Right lobe of liver (tissue), 6 donors: ENCODE data around the gene CLRN3. TPM values are rescaled to one million over a fixed set of nuclear protein-coding genes. Genes with fewer than 3 reads are reported as not detected.
A peak's percentile ranks its signal among the peaks of the same experiment; 100 is the strongest.

Experiments used
- ATAC-seq, 4 donors: fragments of 200-7000 bp; cut with Tn5 transposase; one replicate each; pipeline ENCODE4 v1.9.1; 2020; ENCODE audit warnings: mild to moderate bottlenecking in 4 of 4, moderate library complexity in 4 of 4
- DNase-seq, 3 donors: peaks; one replicate each; pipeline ENCODE4 v3.0.0-alpha.2; 2020
- H3K27ac ChIP-seq, 3 donors: fragments of 200-600 bp; one replicate each; pipeline ENCODE4 v1.8.0; 2022
- H3K27me3 ChIP-seq, 2 donors: fragments of 200-600 bp; one replicate each; pipeline ENCODE4 v1.8.0; 2022
- H3K36me3 ChIP-seq, 4 donors: fragments of 200-600 bp; sonication (generic) in 1 of 4; one replicate each; pipeline versions ENCODE4 v1.5.1 to v1.8.0; 2017 to 2022; ENCODE audit warnings: control low read depth in 1 of 4
- H3K4me1 ChIP-seq, 4 donors: fragments of 200-600 bp; sonication (generic) in 1 of 4; one replicate each; pipeline versions ENCODE4 v1.5.1 to v1.8.0; 2017 to 2022; ENCODE audit warnings: control low read depth in 1 of 4
- H3K4me3 ChIP-seq, 3 donors: fragments of 200-600 bp; one replicate each; pipeline ENCODE4 v1.8.0; 2022
- H3K9me3 ChIP-seq, 4 donors: fragments of 200-600 bp; sonication (generic) in 1 of 4; one replicate each; pipeline versions ENCODE4 v1.5.1 to v1.8.0; 2017 to 2022; ENCODE audit warnings: control low read depth in 1 of 4
- POLR2A ChIP-seq: fragments of 450-650 bp; IDR thresholded peaks from one replicate; pipeline ENCODE4 v1.6.1; 2017; ENCODE audit warnings: antibody characterized with exemption, mild to moderate bottlenecking
- WGBS: methylation state at CpG from one replicate; pipeline ENCODE4 v1.1.6; 2018; ENCODE audit warnings: low coverage, low lambda C conversion rate; ENCODE audit not compliant: insufficient coverage; ENCODE audit errors: missing lambda C conversion rate; 5-methylcytosine and 5-hydroxymethylcytosine counted together
- intact Hi-C, 2 donors: fragments of 100-400 bp; cut with DNase I; formaldehyde crosslinking; loops; one replicate each; pipeline versions ENCODE4 v1.11.2 to v1.14.1; 2022
- total RNA-seq, 6 experiments: library from RNA; depleted of rRNA in 2 of 6; stranded (reverse); fragments of >200 nt in 2 of 6; fragmentation: NEBNext Ultra II Directional in 3 of 6; extraction: Animal tissue kit (Norgen Biotek cat#: 25700) in 3 of 6; gene quantifications; one replicate each; pipeline versions ENCODE4 v1.1.0 to v1.2.4, GENCODE V29; 2016 to 2023
- TF ChIP-seq, protein P1 (sequence below), 4 donors: fragments of 200-600 bp in 3 of 4; fragments of 450-650 bp in 1 of 4; IDR thresholded peaks; one replicate each; pipeline versions ENCODE4 v1.5.1 to v1.8.0; 2016 to 2022; ENCODE audit warnings: antibody characterized with exemption in 4 of 4, mild to moderate bottlenecking in 2 of 4
- donor health status: DM: no; HTN: yes; CAD: no.
- donor health status: DM: no; HTN: no; CAD: no.
- donor health status: DM: no; HTN: no; CAD: no.
- donor health status: DM: no; HTN: yes; CAD: no.
- donor health status: DM: no; HTN: yes; CAD: no.

Gene CLRN3
- total RNA-seq, 6 experiments from 2014 or later = 9.6 to 28.5 (median 18.1) TPM

DNA sequence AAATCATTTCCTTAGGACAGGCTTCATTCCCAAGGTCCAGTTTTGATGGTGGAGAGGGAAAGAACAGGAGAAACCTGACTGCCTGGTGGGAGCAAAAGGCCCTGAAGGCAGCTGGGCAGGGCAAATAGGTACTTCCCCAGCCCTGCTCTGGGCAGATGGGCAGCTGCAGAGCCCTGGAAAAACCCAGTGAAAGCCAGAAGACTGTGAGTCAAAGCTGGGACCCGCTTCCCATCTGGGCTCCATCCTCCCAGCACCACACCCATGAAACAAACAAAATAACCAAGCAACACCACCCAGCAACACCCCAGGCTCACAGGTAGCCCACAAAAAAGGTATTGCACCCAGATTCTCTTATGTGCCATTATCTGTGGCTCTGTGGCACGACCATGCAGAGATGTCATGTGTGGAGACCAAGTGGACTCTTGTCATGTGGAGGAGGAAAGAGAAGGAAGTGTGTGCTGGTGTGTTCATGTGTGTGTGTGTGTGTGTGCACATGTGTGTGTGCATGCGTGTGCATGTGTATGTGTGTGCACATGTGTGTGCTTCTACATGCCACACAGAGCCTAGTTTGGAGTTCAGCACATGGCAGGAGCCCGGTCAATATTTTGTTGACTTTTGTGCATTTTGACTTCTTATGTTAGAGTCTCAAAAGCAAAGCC is 9.8 kb downstream of the CLRN3 start:
- Histone ChIP-seq H3K27ac (no peak overlapping the region), H3K4me1 (peaks cover 0 to 21% (median 5%) of the 10 kb centered on the region in 4 donors), H3K36me3 (no peaks in the 10 kb centered on the region), H3K4me3 (no peak overlapping the region), H3K27me3 (no peaks in the 10 kb centered on the region), H3K9me3 (no peaks in the 10 kb centered on the region)
- TF ChIP-seq POLR2A = no peak
- TF ChIP-seq, protein P1, sequence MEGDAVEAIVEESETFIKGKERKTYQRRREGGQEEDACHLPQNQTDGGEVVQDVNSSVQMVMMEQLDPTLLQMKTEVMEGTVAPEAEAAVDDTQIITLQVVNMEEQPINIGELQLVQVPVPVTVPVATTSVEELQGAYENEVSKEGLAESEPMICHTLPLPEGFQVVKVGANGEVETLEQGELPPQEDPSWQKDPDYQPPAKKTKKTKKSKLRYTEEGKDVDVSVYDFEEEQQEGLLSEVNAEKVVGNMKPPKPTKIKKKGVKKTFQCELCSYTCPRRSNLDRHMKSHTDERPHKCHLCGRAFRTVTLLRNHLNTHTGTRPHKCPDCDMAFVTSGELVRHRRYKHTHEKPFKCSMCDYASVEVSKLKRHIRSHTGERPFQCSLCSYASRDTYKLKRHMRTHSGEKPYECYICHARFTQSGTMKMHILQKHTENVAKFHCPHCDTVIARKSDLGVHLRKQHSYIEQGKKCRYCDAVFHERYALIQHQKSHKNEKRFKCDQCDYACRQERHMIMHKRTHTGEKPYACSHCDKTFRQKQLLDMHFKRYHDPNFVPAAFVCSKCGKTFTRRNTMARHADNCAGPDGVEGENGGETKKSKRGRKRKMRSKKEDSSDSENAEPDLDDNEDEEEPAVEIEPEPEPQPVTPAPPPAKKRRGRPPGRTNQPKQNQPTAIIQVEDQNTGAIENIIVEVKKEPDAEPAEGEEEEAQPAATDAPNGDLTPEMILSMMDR (IDR thresholded peaks at IDR 0.05) = no peak
- DNase-seq (no peak), ATAC-seq (no peak)
- intact Hi-C loops = no loop called here
- 75% methylated on average over 3 of the region's 4 CpGs for WGBS

DNA sequence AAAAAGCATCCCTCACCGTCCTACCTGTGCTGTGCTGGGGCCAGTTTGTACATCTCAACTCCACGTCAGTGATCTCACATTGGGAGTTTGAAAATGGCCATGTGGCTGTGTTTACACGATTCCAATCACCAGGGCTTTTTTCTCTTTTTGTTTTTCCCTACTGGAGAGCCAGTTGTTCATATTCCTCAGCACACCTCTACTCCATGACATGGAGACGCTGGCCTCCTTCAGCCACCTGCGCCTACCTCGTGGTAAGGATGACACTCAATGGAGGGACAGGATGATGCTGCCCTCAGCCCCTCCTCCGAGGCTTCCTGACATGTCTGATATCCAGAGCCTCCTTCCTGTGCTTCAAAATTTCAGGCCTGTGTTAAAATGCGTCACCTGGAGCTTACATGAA is 10.3 kb downstream of the CLRN3 start:
- no peak overlapping the region for H3K27ac ChIP-seq
- intact Hi-C loops = no loop called here
- ATAC-seq (no peak), DNase-seq (no peak)
- H3K4me3 ChIP-seq = no peak overlapping the region
- no peaks in the 10 kb centered on the region for H3K9me3 ChIP-seq
- H3K27me3 ChIP-seq = no peaks in the 10 kb centered on the region
- TF ChIP-seq, protein P1 (IDR thresholded peaks at IDR 0.05) = no peak
- TF ChIP-seq POLR2A = no peak
- no peaks in the 10 kb centered on the region for H3K36me3 ChIP-seq
- peaks cover 0 to 21% (median 5%) of the 10 kb centered on the region in 4 donors for H3K4me1 ChIP-seq
- 81% methylated on average over 8 of the region's 8 CpGs for whole genome bisulfite sequencing

DNA sequence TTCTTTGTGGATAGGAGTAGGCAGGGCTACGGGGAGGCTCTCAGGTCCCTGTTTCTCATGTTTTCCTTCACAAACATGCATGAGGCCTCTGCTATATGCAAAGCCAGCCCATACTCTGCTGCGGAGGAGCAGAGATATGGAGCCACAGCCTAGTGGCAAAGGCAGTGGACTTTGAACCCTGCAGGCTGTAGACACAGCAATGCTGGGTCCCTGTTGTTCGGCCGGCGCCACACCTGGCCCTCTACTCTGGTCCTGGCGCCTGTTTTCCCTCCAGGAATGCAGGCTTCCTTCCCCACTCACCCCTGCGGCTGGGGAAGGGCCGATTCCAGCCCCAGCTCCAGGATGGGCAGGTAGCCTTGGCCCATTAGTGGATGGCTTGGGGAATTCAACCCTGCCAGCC is 11.5 kb downstream of the CLRN3 start:
- Histone ChIP-seq H3K27ac (peak overlapping the region in 2 of 3 donors; percentile 8 to 19), H3K9me3 (no peaks in the 10 kb centered on the region), H3K4me1 (peaks cover 0 to 12% (median 5%) of the 10 kb centered on the region in 4 donors), H3K36me3 (no peaks in the 10 kb centered on the region), H3K27me3 (no peaks in the 10 kb centered on the region), H3K4me3 (no peak overlapping the region)
- WGBS = 92% methylated on average over 2 of the region's 8 CpGs
- no peak for DNase-seq
- TF ChIP-seq, protein P1 (IDR thresholded peaks at IDR 0.05) = no peak
- intact Hi-C loops = no loop called here
- ATAC-seq = peak; percentile 43 to 81 (median 52)

DNA sequence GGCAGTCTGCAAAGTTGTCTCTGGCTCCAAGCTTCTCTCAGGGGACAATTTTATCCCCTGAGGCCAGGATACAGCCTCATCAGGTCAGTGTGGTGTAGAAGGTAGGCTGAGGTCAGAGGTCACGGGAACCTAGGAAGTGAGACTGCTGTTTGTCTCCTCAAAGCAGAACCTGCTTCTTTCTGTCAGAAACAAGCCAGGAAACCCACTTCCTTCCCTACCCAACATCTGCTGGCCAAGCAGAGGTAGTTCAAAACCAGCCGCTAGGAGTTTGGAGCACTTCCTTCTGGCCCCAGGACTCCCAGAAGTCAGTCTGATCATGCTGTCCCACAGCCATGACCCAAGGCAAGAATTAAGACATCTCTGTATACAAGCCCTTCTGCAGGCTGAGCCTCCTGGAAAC is 12.2 kb downstream of the CLRN3 start:
- no peak for TF ChIP-seq POLR2A
- TF ChIP-seq, protein P1 (IDR thresholded peaks at IDR 0.05) = no peak
- Histone ChIP-seq H3K4me3 (no peak overlapping the region), H3K27me3 (no peaks in the 10 kb centered on the region), H3K4me1 (peaks cover 0 to 10% (median 5%) of the 10 kb centered on the region in 4 donors), H3K36me3 (no peaks in the 10 kb centered on the region), H3K9me3 (no peaks in the 10 kb centered on the region), H3K27ac (no peak overlapping the region)
- ATAC-seq = peak; percentile 40 to 70 (median 58)
- WGBS = 56% methylated on average over 1 of the region's 2 CpGs
- DNase-seq = no peak
- intact Hi-C loops = no loop called here
